ENCODE results near the gene SUSD1.

The SUSD1 gene

DNA sequence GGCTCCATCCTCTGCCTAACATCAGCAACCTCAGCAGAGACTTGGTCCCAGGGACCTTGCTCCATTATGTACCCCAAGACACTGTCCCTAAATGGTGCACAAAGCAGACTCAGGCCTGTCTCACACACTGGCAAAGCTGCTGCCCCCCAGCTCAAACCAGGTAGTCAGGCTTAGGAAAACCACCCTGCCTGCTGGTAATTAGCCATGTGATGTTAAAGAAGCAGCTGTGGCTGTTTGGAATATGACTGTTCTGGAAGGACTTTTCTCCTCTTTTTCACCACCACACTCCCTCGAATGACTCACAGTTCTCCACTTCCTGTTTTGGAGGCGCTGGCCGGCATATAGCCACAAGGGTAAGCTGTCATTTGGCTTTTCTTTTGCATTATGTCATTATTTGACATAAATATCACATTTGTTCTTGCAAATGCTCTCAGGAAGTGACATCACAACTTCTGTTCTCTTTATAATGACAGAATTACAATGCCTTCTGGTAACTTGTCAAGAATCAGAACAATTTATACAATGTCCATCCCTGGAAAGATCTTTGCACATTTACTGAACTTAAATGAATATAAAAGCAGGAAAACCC is 113.9 kb downstream of the SUSD1 start:
- H3K9ac ChIP-seq (ENCODE audit: low read length): no peak overlapping the region
- no peaks in the 10 kb centered on the region for H3K27me3 ChIP-seq (ENCODE audit: insufficient read depth, low read length, poor library complexity)
- no peak overlapping the region for H2BK120ac ChIP-seq (ENCODE audit: low read depth, low read length)
- H3K4me1 ChIP-seq (ENCODE audit: control insufficient read depth, low read depth, low read length): peaks cover 2% of the 10 kb centered on the region
- H4K8ac ChIP-seq (ENCODE audit: low read depth, low read length): no peak overlapping the region
- no peak overlapping the region for H3K23ac ChIP-seq (ENCODE audit: low read length)
- no peaks in the 10 kb centered on the region for H3K36me3 ChIP-seq (ENCODE audit: control insufficient read depth, insufficient read depth, low read length)
- peak overlapping the region; percentile 45 for H3K27ac ChIP-seq (ENCODE audit: low read depth, low read length)
- H2BK15ac ChIP-seq (replicated peaks; ENCODE audit: low read depth): no peak overlapping the region
- no peak overlapping the region for H3K18ac ChIP-seq (ENCODE audit: low read length)
- WGBS (ENCODE audit: extremely low coverage, insufficient coverage, low lambda C conversion rate): no CpG with 5 or more reads among the region's 3 CpGs
- no peak overlapping the region for H3K4ac ChIP-seq (ENCODE audit: low read depth, low read length)
- no peak overlapping the region for H4K5ac ChIP-seq (ENCODE audit: low read length)
- DNase-seq: peak; percentile 59
- peak overlapping the region; percentile 17 for H3K56ac ChIP-seq (ENCODE audit: low read length)
- no peak overlapping the region for H3K4me2 ChIP-seq (ENCODE audit: low read length)
- H3K4me3 ChIP-seq (ENCODE audit: low read length): no peak overlapping the region
- no peak overlapping the region for H2AK5ac ChIP-seq (ENCODE audit: low read length)
- no peaks in the 10 kb centered on the region for H3K79me2 ChIP-seq (ENCODE audit: control insufficient read depth, insufficient read depth, low read length)
- H2BK5ac ChIP-seq (ENCODE audit: low read length): no peak overlapping the region
- no peaks in the 10 kb centered on the region for H3K79me1 ChIP-seq (ENCODE audit: low read length)

DNA sequence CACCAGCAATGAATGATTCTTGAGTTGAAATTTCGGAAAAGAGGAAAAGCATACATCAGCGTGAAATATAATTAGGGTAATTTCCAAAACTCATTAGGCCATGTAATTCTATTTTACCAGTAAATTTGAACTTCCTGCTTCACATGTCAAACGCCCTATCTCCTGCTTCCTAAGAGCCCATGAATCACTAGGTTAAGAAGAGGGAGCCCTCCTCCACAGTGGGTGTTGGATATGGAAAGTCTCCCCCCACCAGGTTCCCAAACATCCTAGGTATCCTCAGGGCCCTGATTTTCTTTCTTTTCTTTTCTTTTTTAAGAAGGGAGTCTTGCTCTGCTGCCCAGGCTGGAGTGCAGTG is 115.2 kb downstream of the SUSD1 start:
- Histone ChIP-seq H2AK5ac (ENCODE audit: low read length) (no peak overlapping the region), H3K4me1 (ENCODE audit: control insufficient read depth, low read depth, low read length) (no peaks in the 10 kb centered on the region), H3K79me2 (ENCODE audit: control insufficient read depth, insufficient read depth, low read length) (no peaks in the 10 kb centered on the region), H3K79me1 (ENCODE audit: low read length) (no peaks in the 10 kb centered on the region), H4K8ac (ENCODE audit: low read depth, low read length) (no peak overlapping the region), H3K56ac (ENCODE audit: low read length) (no peak overlapping the region), H4K5ac (ENCODE audit: low read length) (no peak overlapping the region), H2BK120ac (ENCODE audit: low read depth, low read length) (no peak overlapping the region), H3K27ac (ENCODE audit: low read depth, low read length) (no peak overlapping the region), H3K4me2 (ENCODE audit: low read length) (no peak overlapping the region), H3K9ac (ENCODE audit: low read length) (no peak overlapping the region), H3K18ac (ENCODE audit: low read length) (no peak overlapping the region), H3K4ac (ENCODE audit: low read depth, low read length) (no peak overlapping the region), H3K4me3 (ENCODE audit: low read length) (no peak overlapping the region), H2BK5ac (ENCODE audit: low read length) (no peak overlapping the region), H3K27me3 (ENCODE audit: insufficient read depth, low read length, poor library complexity) (no peaks in the 10 kb centered on the region), H3K36me3 (ENCODE audit: control insufficient read depth, insufficient read depth, low read length) (no peaks in the 10 kb centered on the region), H3K23ac (ENCODE audit: low read length) (no peak overlapping the region), H2BK15ac (replicated peaks; ENCODE audit: low read depth) (no peak overlapping the region)
- DNase-seq: no peak
- WGBS (ENCODE audit: extremely low coverage, insufficient coverage, low lambda C conversion rate): no CpG with 5 or more reads among the region's 3 CpGs

- Histone ChIP-seq H4K5ac (ENCODE audit: low read length) (no peak overlapping the region), H3K56ac (ENCODE audit: low read length) (no peak overlapping the region), H3K79me1 (ENCODE audit: low read length) (no peaks in the 10 kb centered on the region), H3K9ac (ENCODE audit: low read length) (no peak overlapping the region), H3K23ac (ENCODE audit: low read length) (no peak overlapping the region), H3K4ac (ENCODE audit: low read depth, low read length) (no peak overlapping the region), H2BK15ac (replicated peaks; ENCODE audit: low read depth) (no peak overlapping the region), H3K18ac (ENCODE audit: low read length) (no peak overlapping the region), H2AK5ac (ENCODE audit: low read length) (no peak overlapping the region), H2BK120ac (ENCODE audit: low read depth, low read length) (no peak overlapping the region), H3K79me2 (ENCODE audit: control insufficient read depth, insufficient read depth, low read length) (no peaks in the 10 kb centered on the region), H3K4me2 (ENCODE audit: low read length) (no peak overlapping the region), H2BK5ac (ENCODE audit: low read length) (no peak overlapping the region), H3K36me3 (ENCODE audit: control insufficient read depth, insufficient read depth, low read length) (no peaks in the 10 kb centered on the region), H3K27me3 (ENCODE audit: insufficient read depth, low read length, poor library complexity) (no peaks in the 10 kb centered on the region), H3K27ac (ENCODE audit: low read depth, low read length) (no peak overlapping the region), H4K8ac (ENCODE audit: low read depth, low read length) (no peak overlapping the region), H3K4me1 (ENCODE audit: control insufficient read depth, low read depth, low read length) (no peaks in the 10 kb centered on the region), H3K4me3 (ENCODE audit: low read length) (no peak overlapping the region)
- no CpG with 5 or more reads among the region's 13 CpGs for WGBS (ENCODE audit: extremely low coverage, insufficient coverage, low lambda C conversion rate)
- no peak for DNase-seq
Measured at GRCh38 chr9:112059145-112059965, 115.7 kb downstream of the SUSD1 start.

DNA sequence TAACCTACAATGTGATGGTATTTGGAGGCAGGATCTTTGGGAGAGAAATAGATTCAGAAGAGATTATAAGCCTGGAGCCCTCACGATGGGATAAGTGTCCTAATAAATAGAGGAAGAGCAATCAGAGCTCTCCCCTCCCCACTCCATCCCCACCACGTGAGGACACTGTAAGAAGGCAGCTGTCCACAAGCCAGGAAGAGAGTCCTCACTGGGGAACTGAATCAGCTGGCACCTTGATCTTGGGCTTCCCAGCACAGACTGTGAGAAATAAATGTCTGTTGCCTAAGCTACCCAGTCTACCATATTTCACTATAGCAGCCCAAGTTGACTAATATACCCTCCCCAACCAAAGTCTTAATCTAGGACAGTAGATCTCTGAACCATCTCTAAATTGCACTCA is 118.1 kb downstream of the SUSD1 start:
- no peak overlapping the region for H3K9ac ChIP-seq (ENCODE audit: low read length)
- H3K27ac ChIP-seq (ENCODE audit: low read depth, low read length): no peak overlapping the region
- no peak overlapping the region for H4K5ac ChIP-seq (ENCODE audit: low read length)
- no peak overlapping the region for H3K4me3 ChIP-seq (ENCODE audit: low read length)
- WGBS (ENCODE audit: extremely low coverage, insufficient coverage, low lambda C conversion rate): no CpG with 5 or more reads among the region's 2 CpGs
- no peaks in the 10 kb centered on the region for H3K36me3 ChIP-seq (ENCODE audit: control insufficient read depth, insufficient read depth, low read length)
- H3K4me2 ChIP-seq (ENCODE audit: low read length): no peak overlapping the region
- no peaks in the 10 kb centered on the region for H3K27me3 ChIP-seq (ENCODE audit: insufficient read depth, low read length, poor library complexity)
- H2AK5ac ChIP-seq (ENCODE audit: low read length): no peak overlapping the region
- H2BK15ac ChIP-seq (replicated peaks; ENCODE audit: low read depth): no peak overlapping the region
- H2BK120ac ChIP-seq (ENCODE audit: low read depth, low read length): no peak overlapping the region
- H3K56ac ChIP-seq (ENCODE audit: low read length): no peak overlapping the region
- no peaks in the 10 kb centered on the region for H3K79me1 ChIP-seq (ENCODE audit: low read length)
- no peak overlapping the region for H3K18ac ChIP-seq (ENCODE audit: low read length)
- no peaks in the 10 kb centered on the region for H3K79me2 ChIP-seq (ENCODE audit: control insufficient read depth, insufficient read depth, low read length)
- no peak overlapping the region for H3K23ac ChIP-seq (ENCODE audit: low read length)
- no peak for DNase-seq
- no peak overlapping the region for H3K4ac ChIP-seq (ENCODE audit: low read depth, low read length)
- H4K8ac ChIP-seq (ENCODE audit: low read depth, low read length): no peak overlapping the region
- no peak overlapping the region for H2BK5ac ChIP-seq (ENCODE audit: low read length)
- H3K4me1 ChIP-seq (ENCODE audit: control insufficient read depth, low read depth, low read length): no peaks in the 10 kb centered on the region

GRCh38 chr9:112054916-112055315 is 120.2 kb downstream of the SUSD1 start:
- Histone ChIP-seq H3K4me1 (ENCODE audit: control insufficient read depth, low read depth, low read length) (no peaks in the 10 kb centered on the region), H3K56ac (ENCODE audit: low read length) (no peak overlapping the region), H3K79me1 (ENCODE audit: low read length) (no peaks in the 10 kb centered on the region), H3K4me2 (ENCODE audit: low read length) (no peak overlapping the region), H2BK5ac (ENCODE audit: low read length) (no peak overlapping the region), H3K9ac (ENCODE audit: low read length) (no peak overlapping the region), H2BK15ac (replicated peaks; ENCODE audit: low read depth) (no peak overlapping the region), H3K36me3 (ENCODE audit: control insufficient read depth, insufficient read depth, low read length) (no peaks in the 10 kb centered on the region), H3K4me3 (ENCODE audit: low read length) (no peak overlapping the region), H3K79me2 (ENCODE audit: control insufficient read depth, insufficient read depth, low read length) (no peaks in the 10 kb centered on the region), H3K27ac (ENCODE audit: low read depth, low read length) (no peak overlapping the region), H3K18ac (ENCODE audit: low read length) (no peak overlapping the region), H3K23ac (ENCODE audit: low read length) (no peak overlapping the region), H4K8ac (ENCODE audit: low read depth, low read length) (no peak overlapping the region), H4K5ac (ENCODE audit: low read length) (no peak overlapping the region), H3K4ac (ENCODE audit: low read depth, low read length) (no peak overlapping the region), H2AK5ac (ENCODE audit: low read length) (no peak overlapping the region), H2BK120ac (ENCODE audit: low read depth, low read length) (no peak overlapping the region), H3K27me3 (ENCODE audit: insufficient read depth, low read length, poor library complexity) (no peaks in the 10 kb centered on the region)
- no peak for DNase-seq
- WGBS (ENCODE audit: extremely low coverage, insufficient coverage, low lambda C conversion rate): no CpG with 5 or more reads among the region's 4 CpGs

All from mesendoderm (in vitro differentiated cells).